Thoracic aorta (tissue), 2 donors: ENCODE measurements around the gene NOP58. TPM values are rescaled to one million over a fixed set of nuclear protein-coding genes. Genes with fewer than 3 reads are reported as not detected.

ENCODE experiments used
- ATAC-seq: fragments of 150-250 bp; one replicate; pipeline ENCODE4 v1.8.0; 2017; ENCODE audit warnings: low read depth; ENCODE audit not compliant: insufficient number of reproducible peaks, low FRiP score
- DNase-seq: peaks from one replicate; pipeline ENCODE4 v3.0.0-alpha.2; 2020; ENCODE audit warnings: low spot score
- H3K27ac ChIP-seq, 2 donors: fragments of 200-600 bp; sonication (generic); 1 replicate in 1 of 2; 2 replicates in 1 of 2; pipeline ENCODE4 v1.5.1; 2016; ENCODE audit warnings: mild to moderate bottlenecking in 2 of 2, moderate library complexity in 2 of 2
- H3K27me3 ChIP-seq: fragments of 200-600 bp; sonication (generic); replicated peaks from 2 replicates; pipeline ENCODE4 v1.6.0; 2016; ENCODE audit warnings: mild to moderate bottlenecking; ENCODE audit not compliant: insufficient read depth
- H3K36me3 ChIP-seq: fragments of 200-600 bp; sonication (generic); one replicate; pipeline ENCODE4 v1.5.1; 2016
- H3K4me1 ChIP-seq, 2 donors: fragments of 200-600 bp; sonication (generic); 1 replicate in 1 of 2; 2 replicates in 1 of 2; pipeline versions ENCODE4 v1.5.1 to v1.6.0; 2016; ENCODE audit warnings: low read depth in 2 of 2, mild to moderate bottlenecking in 1 of 2; ENCODE audit not compliant: control insufficient read depth in 1 of 2
- H3K4me3 ChIP-seq: fragments of 200-600 bp; sonication (generic); 2 replicates; pipeline ENCODE4 v1.5.1; 2016; ENCODE audit warnings: mild to moderate bottlenecking
- H3K9me3 ChIP-seq: fragments of 200-600 bp; sonication (generic); 2 replicates; pipeline ENCODE4 v1.5.1; 2016
- CTCF ChIP-seq: fragments of 200-600 bp; sonication (generic); IDR thresholded peaks from one replicate; pipeline ENCODE4 v1.5.1; 2019; ENCODE audit warnings: antibody characterized with exemption
- total RNA-seq, 2 donors: library from RNA; depleted of rRNA; stranded (reverse); fragments of >200 nt; gene quantifications; one replicate each; pipeline versions ENCODE4 v1.1.0 to v1.2.3, GENCODE V29; 2016

Gene NOP58
- total RNA-seq, 2 donors from 2014 or later = 77.3 to 161 TPM

GRCh38 chr2:202322435-202322834 is 56.9 kb downstream of the NOP58 start:
- peaks cover 11% of the 10 kb centered on the region for H3K36me3 ChIP-seq
- no peak for TF ChIP-seq CTCF
- no peak for DNase-seq
- no peaks in the 10 kb centered on the region for H3K9me3 ChIP-seq
- no peaks in the 10 kb centered on the region for H3K27me3 ChIP-seq
- H3K4me3 ChIP-seq = no peak overlapping the region
- ATAC-seq = no peak
- no peak overlapping the region for H3K27ac ChIP-seq
- H3K4me1 ChIP-seq = peaks cover 0 to 10% of the 10 kb centered on the region in 2 donors

GRCh38 chr2:202327858-202328257 is 62.3 kb downstream of the NOP58 start:
- Histone ChIP-seq H3K9me3 (no peaks in the 10 kb centered on the region), H3K4me1 (no peaks in the 10 kb centered on the region), H3K4me3 (no peak overlapping the region), H3K27me3 (no peaks in the 10 kb centered on the region), H3K27ac (no peak overlapping the region), H3K36me3 (peaks cover under 1% of the 10 kb centered on the region)
- ATAC-seq = no peak
- DNase-seq = no peak
- TF ChIP-seq CTCF = no peak

- Histone ChIP-seq H3K36me3 (no peaks in the 10 kb centered on the region), H3K9me3 (no peaks in the 10 kb centered on the region), H3K4me3 (no peak overlapping the region), H3K27ac (no peak overlapping the region), H3K27me3 (no peaks in the 10 kb centered on the region), H3K4me1 (no peaks in the 10 kb centered on the region)
- DNase-seq (no peak), ATAC-seq (no peak)
- TF ChIP-seq CTCF = no peak
Observed at GRCh38 chr2:202335791-202336467, 70.4 kb downstream of the NOP58 start.

- no peaks in the 10 kb centered on the region for H3K9me3 ChIP-seq
- H3K36me3 ChIP-seq = no peaks in the 10 kb centered on the region
- H3K4me3 ChIP-seq = no peak overlapping the region
- no peaks in the 10 kb centered on the region for H3K4me1 ChIP-seq
- ATAC-seq (no peak), DNase-seq (no peak)
- no peaks in the 10 kb centered on the region for H3K27me3 ChIP-seq
- TF ChIP-seq CTCF = no peak
- no peak overlapping the region for H3K27ac ChIP-seq
Observed at GRCh38 chr2:202337151-202337550, 71.6 kb downstream of the NOP58 start.

- no peaks in the 10 kb centered on the region for H3K9me3 ChIP-seq
- ATAC-seq (no peak), DNase-seq (no peak)
- no peaks in the 10 kb centered on the region for H3K36me3 ChIP-seq
- no peak for TF ChIP-seq CTCF
- no peaks in the 10 kb centered on the region for H3K27me3 ChIP-seq
- H3K4me1 ChIP-seq = no peaks in the 10 kb centered on the region
- H3K4me3 ChIP-seq = no peak overlapping the region
- H3K27ac ChIP-seq = no peak overlapping the region
Observed at GRCh38 chr2:202337706-202338346, 72.3 kb downstream of the NOP58 start.
